ENCODE results near the gene NLK. TPM values are rescaled to one million over a fixed set of nuclear protein-coding genes. Genes with fewer than 3 reads are reported as not detected.
A peak's percentile ranks its signal among the peaks of the same experiment; 100 is the strongest.

NLK gene
- total and polyA plus RNA-seq, 2 of the 13 experiments (the other 11 are each of a cell fraction or from before 2014, with no cell fraction given) = 13.4 to 14.6 TPM

- ATAC-seq (no peak), FAIRE-seq (no peak), DNase-seq (ENCODE audit: low spot score) (no peak)
- Histone ChIP-seq H3K27me3 (ENCODE audit: control insufficient read depth in 1 of 2, insufficient read depth in 2 of 2, low read length in 2 of 2) (no peaks in the 10 kb centered on the region), H4K20me1 (ENCODE audit: insufficient read depth, low read length) (no peaks in the 10 kb centered on the region), H3K79me2 (ENCODE audit: insufficient read depth, low read length) (no peaks in the 10 kb centered on the region), H3K9me3 (ENCODE audit: low read length) (no peaks in the 10 kb centered on the region), H3K4me3 (replicated peaks in 1 of 3; ENCODE audit: insufficient read depth in 1 of 3, low read depth in 2 of 3, low read length in 3 of 3) (no peak overlapping the region), H3K9ac (ENCODE audit: insufficient read depth, low read depth, low read length) (no peak overlapping the region), H2AFZ (ENCODE audit: low read length) (no peak overlapping the region), H3K4me1 (ENCODE audit: insufficient read depth, low read length) (peaks cover 14% of the 10 kb centered on the region), H3K36me3 (replicated peaks in 1 of 2; ENCODE audit: control insufficient read depth in 1 of 2, insufficient read depth in 2 of 2, low read length in 2 of 2) (no peaks in the 10 kb centered on the region), H3K4me2 (ENCODE audit: low read depth, low read length) (no peak overlapping the region), H3K27ac (ENCODE audit: extremely low read length, insufficient read depth, low read length) (no peak overlapping the region)
- intact Hi-C loops (cut with micrococcal nuclease; ENCODE audit: unreplicated experiment) (loop anchor here (10.0 kb wide), 1 partner anchor 51 kb away; no protein-coding TSS in a partner anchor), in situ Hi-C loops (cut with HindIII; ENCODE audit: extremely low pct_ligation_motif_present, low pct_unique_long_range_greater_than_20kb) (no loop called here)
- no TSS peak for BruUV-seq (replicated peaks)
- ChIA-PET CTCF (ENCODE audit: low intra/inter-chr PET ratio, low total read pairs) (no interaction called here), POLR2A (no interaction called here)
- TF ChIP-seq HOXD1 (CRISPR knock-in tag; IDR thresholded peaks at IDR 0.05) (no peak), ZBTB49 (CRISPR knock-in tag; IDR thresholded peaks at IDR 0.05; ENCODE audit: borderline replicate concordance) (no peak), SAP130 (CRISPR knock-in tag; IDR thresholded peaks at IDR 0.05; ENCODE audit: low read depth) (no peak)
- WGBS (ENCODE audit: low lambda C conversion rate) = 77% methylated on average over 1 of the region's 1 CpG
These were observed 63.0 kb downstream of the NLK start for GRCh38 chr17:28105501-28105900.

GRCh38 chr17:28110184-28110583 lies 67.7 kb downstream of the NLK start:
- no peak for FAIRE-seq
- intact Hi-C loops (cut with micrococcal nuclease; ENCODE audit: unreplicated experiment) = no loop called here

More at GRCh38 chr17:28110184-28110583, 67.7 kb downstream of the NLK start:
- Histone ChIP-seq H3K36me3 (replicated peaks in 1 of 2; ENCODE audit: control insufficient read depth in 1 of 2, insufficient read depth in 2 of 2, low read length in 2 of 2) (no peaks in the 10 kb centered on the region), H4K20me1 (ENCODE audit: insufficient read depth, low read length) (no peaks in the 10 kb centered on the region), H3K4me1 (ENCODE audit: insufficient read depth, low read length) (peaks cover 8% of the 10 kb centered on the region), H3K9ac (ENCODE audit: insufficient read depth, low read depth, low read length) (no peak overlapping the region), H3K27me3 (ENCODE audit: control insufficient read depth in 1 of 2, insufficient read depth in 2 of 2, low read length in 2 of 2) (no peaks in the 10 kb centered on the region), H3K4me3 (replicated peaks in 1 of 3; ENCODE audit: insufficient read depth in 1 of 3, low read depth in 2 of 3, low read length in 3 of 3) (no peak overlapping the region), H3K9me3 (ENCODE audit: low read length) (no peaks in the 10 kb centered on the region), H3K4me2 (ENCODE audit: low read depth, low read length) (no peak overlapping the region), H3K79me2 (ENCODE audit: insufficient read depth, low read length) (no peaks in the 10 kb centered on the region), H2AFZ (ENCODE audit: low read length) (no peak overlapping the region), H3K27ac (ENCODE audit: extremely low read length, insufficient read depth, low read length) (no peak overlapping the region)
- POLR2A ChIA-PET = no interaction called here
- no TSS peak for BruUV-seq (replicated peaks)
- ATAC-seq (no peak), DNase-seq (ENCODE audit: low spot score) (no peak)
- CTCF ChIA-PET (ENCODE audit: low intra/inter-chr PET ratio, low total read pairs) = no interaction called here
- 96% methylated on average over 1 of the region's 1 CpG for WGBS (ENCODE audit: low lambda C conversion rate)
- TF ChIP-seq KLF15 (CRISPR knock-in tag; IDR thresholded peaks at IDR 0.05; ENCODE audit: borderline replicate concordance) = no peak
- no peak for TF ChIP-seq UBTF (CRISPR knock-in tag; IDR thresholded peaks at IDR 0.05)
- peak; percentile 81 for TF ChIP-seq ZNF317 (CRISPR knock-in tag; IDR thresholded peaks at IDR 0.05)
- no peak for TF ChIP-seq ZBTB2 (CRISPR knock-in tag; IDR thresholded peaks at IDR 0.05; ENCODE audit: low read depth)
- TF ChIP-seq ZNF737 (CRISPR knock-in tag; IDR thresholded peaks at IDR 0.05; ENCODE audit: borderline replicate concordance) = no peak
- in situ Hi-C loops (cut with HindIII; ENCODE audit: extremely low pct_ligation_motif_present, low pct_unique_long_range_greater_than_20kb) = no loop called here
